Neural progenitor cell (in vitro differentiated cells): ENCODE results near the gene RAD51B. TPM values are rescaled to one million over a fixed set of nuclear protein-coding genes. Genes with fewer than 3 reads are reported as not detected.
A peak's percentile ranks its signal among the peaks of the same experiment; 100 is the strongest.

Experiments used
- DNase-seq: peaks from one replicate; pipeline ENCODE4 v3.0.0-alpha.2; 2016; ENCODE audit warnings: low spot score
- H2AFZ ChIP-seq: fragments of 200-600 bp; sonication (generic); replicated peaks from 2 replicates; pipeline ENCODE4 v1.6.1; 2016; ENCODE audit warnings: antibody characterized with exemption
- H3F3A ChIP-seq: fragments of 200-600 bp; sonication (generic); 2 replicates; pipeline ENCODE4 v1.6.1; 2016; ENCODE audit warnings: antibody characterized with exemption, low read depth
- H3K27ac ChIP-seq: fragments of 200-600 bp; sonication (generic); 2 replicates; pipeline ENCODE4 v1.5.1; 2016; ENCODE audit warnings: mild to moderate bottlenecking
- H3K27me3 ChIP-seq: fragments of 200-600 bp; sonication (generic); 2 replicates; pipeline ENCODE4 v1.6.1; 2016; ENCODE audit warnings: mild to moderate bottlenecking, moderate library complexity
- H3K36me3 ChIP-seq: fragments of 200-600 bp; sonication (generic); 2 replicates; pipeline ENCODE4 v1.5.1; 2016
- H3K4me1 ChIP-seq: fragments of 200-600 bp; sonication (generic); 2 replicates; pipeline ENCODE4 v1.6.1; 2016; ENCODE audit warnings: mixed run types
- H3K4me2 ChIP-seq: fragments of 200-600 bp; sonication (generic); 2 replicates; pipeline ENCODE4 v1.6.1; 2016
- H3K4me3 ChIP-seq: fragments of 200-600 bp; sonication (generic); 2 replicates; pipeline ENCODE4 v1.5.1; 2016
- H3K79me2 ChIP-seq: fragments of 200-600 bp; sonication (generic); 2 replicates; pipeline ENCODE4 v1.6.1; 2016; ENCODE audit warnings: low read depth
- H3K9ac ChIP-seq: fragments of 200-600 bp; sonication (generic); 2 replicates; pipeline ENCODE4 v1.6.1; 2016
- H3K9me3 ChIP-seq: fragments of 200-600 bp; sonication (generic); 2 replicates; pipeline ENCODE4 v1.5.1; 2016; ENCODE audit warnings: low read depth
- H4K20me1 ChIP-seq: fragments of 200-600 bp; sonication (generic); 2 replicates; pipeline ENCODE4 v1.6.1; 2016; ENCODE audit warnings: low read depth
- H3K27ac Mint-ChIP-seq: 3 replicates; pipeline ENCODE4 v1.8.0; 2021; ENCODE audit warnings: mixed read lengths
- H3K27me3 Mint-ChIP-seq: 2 replicates; pipeline ENCODE4 v1.8.0; 2022; ENCODE audit warnings: low read depth, mild to moderate bottlenecking, inconsistent platforms, moderate library complexity, mixed read lengths; ENCODE audit not compliant: insufficient read depth
- H3K36me3 Mint-ChIP-seq: 3 replicates; pipeline ENCODE4 v1.8.0; 2021; ENCODE audit warnings: mixed read lengths
- H3K4me1 Mint-ChIP-seq: 3 replicates; pipeline ENCODE4 v1.8.0; 2021; ENCODE audit warnings: mixed read lengths
- H3K4me3 Mint-ChIP-seq: 3 replicates; pipeline ENCODE4 v1.8.0; 2021; ENCODE audit warnings: mild to moderate bottlenecking, moderate library complexity, mixed read lengths
- H3K9me3 Mint-ChIP-seq: 3 replicates; pipeline ENCODE4 v1.8.0; 2020; ENCODE audit warnings: mixed read lengths
- EZH2 ChIP-seq: fragments of 200-600 bp; sonication (generic); IDR thresholded peaks from 2 replicates; pipeline ENCODE4 v1.6.1; 2017; ENCODE audit warnings: antibody characterized with exemption, mild to moderate bottlenecking, moderate library complexity
- EZH2phosphoT487 ChIP-seq: fragments of 200-600 bp; sonication (generic); IDR thresholded peaks from 2 replicates; pipeline ENCODE4 v1.6.1; 2017; ENCODE audit warnings: antibody characterized with exemption
- total RNA-seq: library from RNA; depleted of rRNA; stranded (reverse); fragments of >200 nt; gene quantifications from 2 replicates; pipeline ENCODE4 v1.2.3, GENCODE V29; 2015; ENCODE audit warnings: low replicate concordance
- TF ChIP-seq, protein P1 (sequence below): fragments of 200-600 bp; sonication (generic); IDR thresholded peaks from 2 replicates; pipeline ENCODE4 v1.5.1; 2017; ENCODE audit warnings: antibody characterized with exemption, mild to moderate bottlenecking

RAD51B gene
- total RNA-seq, 1 donor from 2014 or later, result 50.5 TPM

GRCh38 chr14:68616221-68616902, 796.8 kb downstream of the RAD51B start:
- Mint-ChIP-seq H3K27ac (no peak overlapping the region), H3K4me3 (no peak overlapping the region), H3K4me1 (peaks cover 2% of the 10 kb centered on the region), H3K27me3 (peaks cover 8% of the 10 kb centered on the region), H3K36me3 (peaks cover 18% of the 10 kb centered on the region), H3K9me3 (peaks cover 55% of the 10 kb centered on the region)
- H3K4me1 ChIP-seq, result peaks cover 14% of the 10 kb centered on the region
- TF ChIP-seq, protein P1, sequence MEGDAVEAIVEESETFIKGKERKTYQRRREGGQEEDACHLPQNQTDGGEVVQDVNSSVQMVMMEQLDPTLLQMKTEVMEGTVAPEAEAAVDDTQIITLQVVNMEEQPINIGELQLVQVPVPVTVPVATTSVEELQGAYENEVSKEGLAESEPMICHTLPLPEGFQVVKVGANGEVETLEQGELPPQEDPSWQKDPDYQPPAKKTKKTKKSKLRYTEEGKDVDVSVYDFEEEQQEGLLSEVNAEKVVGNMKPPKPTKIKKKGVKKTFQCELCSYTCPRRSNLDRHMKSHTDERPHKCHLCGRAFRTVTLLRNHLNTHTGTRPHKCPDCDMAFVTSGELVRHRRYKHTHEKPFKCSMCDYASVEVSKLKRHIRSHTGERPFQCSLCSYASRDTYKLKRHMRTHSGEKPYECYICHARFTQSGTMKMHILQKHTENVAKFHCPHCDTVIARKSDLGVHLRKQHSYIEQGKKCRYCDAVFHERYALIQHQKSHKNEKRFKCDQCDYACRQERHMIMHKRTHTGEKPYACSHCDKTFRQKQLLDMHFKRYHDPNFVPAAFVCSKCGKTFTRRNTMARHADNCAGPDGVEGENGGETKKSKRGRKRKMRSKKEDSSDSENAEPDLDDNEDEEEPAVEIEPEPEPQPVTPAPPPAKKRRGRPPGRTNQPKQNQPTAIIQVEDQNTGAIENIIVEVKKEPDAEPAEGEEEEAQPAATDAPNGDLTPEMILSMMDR, result no peak
- TF ChIP-seq EZH2 (no peak), EZH2phosphoT487 (no peak)
- H3K27ac ChIP-seq, result no peak overlapping the region
- peaks cover 25% of the 10 kb centered on the region for H3K9me3 ChIP-seq
- no peaks in the 10 kb centered on the region for H3K27me3 ChIP-seq
- no peak overlapping the region for H2AFZ ChIP-seq
- H4K20me1 ChIP-seq, result no peaks in the 10 kb centered on the region
- H3K36me3 ChIP-seq, result peaks cover 16% of the 10 kb centered on the region
- no peak overlapping the region for H3K4me2 ChIP-seq
- no peak for DNase-seq
- H3F3A ChIP-seq, result peaks cover 23% of the 10 kb centered on the region
- no peak overlapping the region for H3K4me3 ChIP-seq
- no peak overlapping the region for H3K9ac ChIP-seq
- no peaks in the 10 kb centered on the region for H3K79me2 ChIP-seq

DNA sequence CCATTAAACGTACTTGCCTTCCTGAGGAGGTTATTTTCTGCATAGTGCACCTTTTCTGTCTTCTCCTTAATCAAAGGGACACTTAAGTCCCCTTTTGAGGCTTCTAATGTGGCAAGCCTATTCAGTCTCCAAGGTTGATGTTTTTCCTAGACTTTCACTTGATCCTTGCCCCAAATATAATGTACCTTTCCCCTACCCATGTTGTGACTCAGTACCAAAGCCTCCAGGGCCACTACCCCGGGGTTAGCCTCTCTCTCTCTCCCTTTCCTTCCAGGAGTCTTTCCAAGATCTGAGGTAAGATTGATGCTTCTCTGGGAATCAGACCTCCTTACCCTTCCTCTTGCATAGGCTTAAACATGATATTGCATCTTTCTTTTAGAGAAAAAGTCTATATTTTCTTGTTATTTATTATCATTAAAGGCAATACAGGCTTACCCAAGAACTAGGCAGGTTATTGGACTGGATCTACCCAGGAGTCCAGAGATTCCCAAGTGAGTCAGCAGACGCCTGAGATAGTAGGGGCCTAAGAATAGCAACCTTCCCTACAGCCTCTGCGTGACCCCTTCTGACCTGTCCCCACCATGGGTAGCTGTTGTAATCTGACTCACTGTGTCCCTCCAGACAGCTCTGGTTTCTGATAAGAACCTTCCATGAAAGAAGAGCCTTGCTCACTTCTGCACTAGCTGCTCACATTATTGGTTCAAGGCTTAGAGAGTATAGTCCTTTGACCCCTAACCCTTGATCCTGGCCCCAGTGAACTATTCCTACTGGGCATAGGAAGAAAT, 800.4 kb downstream of the RAD51B start:
- H3K4me1 ChIP-seq, result peaks cover 8% of the 10 kb centered on the region
- H3K36me3 Mint-ChIP-seq, result peaks cover 11% of the 10 kb centered on the region
- no peaks in the 10 kb centered on the region for H4K20me1 ChIP-seq
- DNase-seq, result no peak
- H3K4me3 ChIP-seq, result no peak overlapping the region
- peaks cover 6% of the 10 kb centered on the region for H3K27me3 Mint-ChIP-seq
- H3K9ac ChIP-seq, result no peak overlapping the region
- no peak overlapping the region for H3K27ac Mint-ChIP-seq
- peaks cover 37% of the 10 kb centered on the region for H3K9me3 Mint-ChIP-seq
- H3K27ac ChIP-seq, result no peak overlapping the region
- peaks cover 20% of the 10 kb centered on the region for H3K4me1 Mint-ChIP-seq
- TF ChIP-seq, protein P1, result no peak
- TF ChIP-seq EZH2phosphoT487 (no peak), EZH2 (no peak)
- H3K27me3 ChIP-seq, result no peaks in the 10 kb centered on the region
- H2AFZ ChIP-seq, result no peak overlapping the region
- H3K79me2 ChIP-seq, result no peaks in the 10 kb centered on the region
- H3K4me3 Mint-ChIP-seq, result no peak overlapping the region
- peaks cover 16% of the 10 kb centered on the region for H3K36me3 ChIP-seq
- peaks cover 15% of the 10 kb centered on the region for H3F3A ChIP-seq
- H3K9me3 ChIP-seq, result peaks cover 25% of the 10 kb centered on the region
- peak overlapping the region; percentile 10 for H3K4me2 ChIP-seq

DNA sequence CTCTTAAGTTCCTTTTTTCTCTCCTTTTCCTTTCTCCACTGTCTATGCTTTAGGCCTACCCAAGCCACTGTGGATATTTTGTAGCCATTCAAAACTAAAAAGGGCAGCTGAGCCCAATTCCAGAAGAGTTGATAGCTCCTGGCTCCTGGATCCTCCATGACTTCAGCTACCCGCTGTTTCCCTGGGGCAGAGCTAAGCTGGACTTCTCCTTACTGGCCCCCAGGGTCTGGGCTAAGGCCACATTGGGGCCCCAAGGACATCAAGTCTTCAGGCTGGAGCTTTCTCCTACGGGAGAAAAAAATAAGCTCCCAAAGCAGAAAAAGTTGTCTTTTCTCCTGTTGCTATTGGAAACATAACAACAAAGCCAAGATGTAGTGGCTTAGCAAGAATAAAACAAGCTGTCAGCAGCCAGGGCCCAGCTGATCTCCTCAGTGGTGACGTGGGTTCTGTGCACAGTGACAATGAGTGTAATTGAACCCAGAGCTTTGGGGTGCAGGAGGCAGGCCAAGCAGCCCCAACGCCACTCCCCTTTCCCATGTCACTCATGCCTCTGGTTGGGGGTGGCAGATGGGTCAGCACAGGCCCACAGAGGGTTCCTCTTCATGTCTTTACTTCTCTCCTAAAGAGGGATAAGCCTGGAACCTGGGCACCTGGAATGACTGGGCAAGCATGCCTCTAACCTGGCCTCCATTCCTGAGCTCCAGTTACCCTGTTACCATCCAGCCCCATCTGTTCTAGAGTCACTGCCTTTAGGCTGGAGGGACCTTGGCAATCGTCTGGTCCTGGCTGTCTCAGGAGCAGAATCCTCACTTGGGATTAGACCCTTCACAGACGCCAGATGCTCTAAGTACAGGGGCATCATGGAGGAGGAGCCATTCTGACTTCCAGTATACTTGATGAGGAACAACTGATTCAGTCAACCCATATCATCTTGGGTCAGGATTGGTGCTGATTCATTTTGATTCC, 802.1 kb downstream of the RAD51B start:
- H3K9me3 ChIP-seq, result peaks cover 15% of the 10 kb centered on the region
- no peak overlapping the region for H3K9ac ChIP-seq
- TF ChIP-seq EZH2 (no peak), EZH2phosphoT487 (no peak)
- TF ChIP-seq, protein P1, result no peak
- H3F3A ChIP-seq, result peaks cover 8% of the 10 kb centered on the region
- Mint-ChIP-seq H3K27ac (no peak overlapping the region), H3K27me3 (peaks cover 5% of the 10 kb centered on the region), H3K9me3 (peaks cover 29% of the 10 kb centered on the region), H3K4me3 (no peak overlapping the region), H3K4me1 (peaks cover 20% of the 10 kb centered on the region), H3K36me3 (peaks cover 8% of the 10 kb centered on the region)
- no peaks in the 10 kb centered on the region for H3K27me3 ChIP-seq
- peaks cover 8% of the 10 kb centered on the region for H3K4me1 ChIP-seq
- no peak overlapping the region for H3K4me2 ChIP-seq
- H4K20me1 ChIP-seq, result no peaks in the 10 kb centered on the region
- no peak overlapping the region for H3K4me3 ChIP-seq
- H3K79me2 ChIP-seq, result no peaks in the 10 kb centered on the region
- H3K36me3 ChIP-seq, result peaks cover 5% of the 10 kb centered on the region
- H2AFZ ChIP-seq, result no peak overlapping the region
- DNase-seq, result no peak
- no peak overlapping the region for H3K27ac ChIP-seq
